ENCODE data around the gene FREM1. TPM values are rescaled to one million over a fixed set of nuclear protein-coding genes. Genes with fewer than 3 reads are reported as not detected.

The FREM1 gene
- polyA plus RNA-seq, 1 donor from 2014 or later: 2.3 TPM

DNA sequence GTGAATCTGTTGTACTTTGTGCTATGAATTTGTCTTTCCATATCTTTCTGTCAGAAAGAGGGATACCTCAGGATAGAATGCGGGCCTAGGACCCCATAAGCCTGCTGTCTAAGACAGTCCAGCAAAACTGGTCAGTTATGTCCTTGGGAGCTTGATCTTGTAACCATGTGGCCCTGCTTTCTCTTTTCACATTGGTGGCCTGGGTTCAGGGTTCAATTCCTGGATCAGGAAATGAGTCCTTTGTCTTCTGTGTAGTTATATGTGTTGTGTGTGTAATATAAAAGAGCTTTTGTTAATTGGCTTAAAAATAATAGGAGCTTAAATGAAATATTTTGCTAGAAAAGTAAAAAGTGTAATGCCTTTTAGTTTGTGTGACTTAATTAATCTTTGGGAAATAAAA, 16.9 kb downstream of the FREM1 start:
- Histone ChIP-seq H3K79me2 (replicated peaks; ENCODE audit: insufficient read depth, low read length) (no peaks in the 10 kb centered on the region), H3K27me3 (ENCODE audit: insufficient read depth, low read depth, low read length) (no peaks in the 10 kb centered on the region)
- TF ChIP-seq MXI1 (conservative IDR thresholded peaks at IDR 0.05; ENCODE audit: poor library complexity, severe bottlenecking) (no peak), SMC3 (conservative IDR thresholded peaks at IDR 0.05; ENCODE audit: poor library complexity) (no peak), RAD21 (conservative IDR thresholded peaks at IDR 0.05) (no peak), POLR2AphosphoS5 (IDR thresholded peaks at IDR 0.05) (no peak), EP300 (conservative IDR thresholded peaks at IDR 0.05; ENCODE audit: poor library complexity, severe bottlenecking) (no peak), TAF1 (IDR thresholded peaks at IDR 0.05; ENCODE audit: low read depth) (no peak), EZH2 (IDR thresholded peaks at IDR 0.05; ENCODE audit: borderline replicate concordance, insufficient read depth, low read length, poor library complexity, severe bottlenecking) (no peak)
- TF ChIP-seq, protein P1, sequence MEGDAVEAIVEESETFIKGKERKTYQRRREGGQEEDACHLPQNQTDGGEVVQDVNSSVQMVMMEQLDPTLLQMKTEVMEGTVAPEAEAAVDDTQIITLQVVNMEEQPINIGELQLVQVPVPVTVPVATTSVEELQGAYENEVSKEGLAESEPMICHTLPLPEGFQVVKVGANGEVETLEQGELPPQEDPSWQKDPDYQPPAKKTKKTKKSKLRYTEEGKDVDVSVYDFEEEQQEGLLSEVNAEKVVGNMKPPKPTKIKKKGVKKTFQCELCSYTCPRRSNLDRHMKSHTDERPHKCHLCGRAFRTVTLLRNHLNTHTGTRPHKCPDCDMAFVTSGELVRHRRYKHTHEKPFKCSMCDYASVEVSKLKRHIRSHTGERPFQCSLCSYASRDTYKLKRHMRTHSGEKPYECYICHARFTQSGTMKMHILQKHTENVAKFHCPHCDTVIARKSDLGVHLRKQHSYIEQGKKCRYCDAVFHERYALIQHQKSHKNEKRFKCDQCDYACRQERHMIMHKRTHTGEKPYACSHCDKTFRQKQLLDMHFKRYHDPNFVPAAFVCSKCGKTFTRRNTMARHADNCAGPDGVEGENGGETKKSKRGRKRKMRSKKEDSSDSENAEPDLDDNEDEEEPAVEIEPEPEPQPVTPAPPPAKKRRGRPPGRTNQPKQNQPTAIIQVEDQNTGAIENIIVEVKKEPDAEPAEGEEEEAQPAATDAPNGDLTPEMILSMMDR (IDR thresholded peaks at IDR 0.05; ENCODE audit: poor library complexity, severe bottlenecking): no peak
- TF ChIP-seq, protein P2, sequence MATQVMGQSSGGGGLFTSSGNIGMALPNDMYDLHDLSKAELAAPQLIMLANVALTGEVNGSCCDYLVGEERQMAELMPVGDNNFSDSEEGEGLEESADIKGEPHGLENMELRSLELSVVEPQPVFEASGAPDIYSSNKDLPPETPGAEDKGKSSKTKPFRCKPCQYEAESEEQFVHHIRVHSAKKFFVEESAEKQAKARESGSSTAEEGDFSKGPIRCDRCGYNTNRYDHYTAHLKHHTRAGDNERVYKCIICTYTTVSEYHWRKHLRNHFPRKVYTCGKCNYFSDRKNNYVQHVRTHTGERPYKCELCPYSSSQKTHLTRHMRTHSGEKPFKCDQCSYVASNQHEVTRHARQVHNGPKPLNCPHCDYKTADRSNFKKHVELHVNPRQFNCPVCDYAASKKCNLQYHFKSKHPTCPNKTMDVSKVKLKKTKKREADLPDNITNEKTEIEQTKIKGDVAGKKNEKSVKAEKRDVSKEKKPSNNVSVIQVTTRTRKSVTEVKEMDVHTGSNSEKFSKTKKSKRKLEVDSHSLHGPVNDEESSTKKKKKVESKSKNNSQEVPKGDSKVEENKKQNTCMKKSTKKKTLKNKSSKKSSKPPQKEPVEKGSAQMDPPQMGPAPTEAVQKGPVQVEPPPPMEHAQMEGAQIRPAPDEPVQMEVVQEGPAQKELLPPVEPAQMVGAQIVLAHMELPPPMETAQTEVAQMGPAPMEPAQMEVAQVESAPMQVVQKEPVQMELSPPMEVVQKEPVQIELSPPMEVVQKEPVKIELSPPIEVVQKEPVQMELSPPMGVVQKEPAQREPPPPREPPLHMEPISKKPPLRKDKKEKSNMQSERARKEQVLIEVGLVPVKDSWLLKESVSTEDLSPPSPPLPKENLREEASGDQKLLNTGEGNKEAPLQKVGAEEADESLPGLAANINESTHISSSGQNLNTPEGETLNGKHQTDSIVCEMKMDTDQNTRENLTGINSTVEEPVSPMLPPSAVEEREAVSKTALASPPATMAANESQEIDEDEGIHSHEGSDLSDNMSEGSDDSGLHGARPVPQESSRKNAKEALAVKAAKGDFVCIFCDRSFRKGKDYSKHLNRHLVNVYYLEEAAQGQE (IDR thresholded peaks at IDR 0.05; ENCODE audit: borderline replicate concordance): no peak

DNA sequence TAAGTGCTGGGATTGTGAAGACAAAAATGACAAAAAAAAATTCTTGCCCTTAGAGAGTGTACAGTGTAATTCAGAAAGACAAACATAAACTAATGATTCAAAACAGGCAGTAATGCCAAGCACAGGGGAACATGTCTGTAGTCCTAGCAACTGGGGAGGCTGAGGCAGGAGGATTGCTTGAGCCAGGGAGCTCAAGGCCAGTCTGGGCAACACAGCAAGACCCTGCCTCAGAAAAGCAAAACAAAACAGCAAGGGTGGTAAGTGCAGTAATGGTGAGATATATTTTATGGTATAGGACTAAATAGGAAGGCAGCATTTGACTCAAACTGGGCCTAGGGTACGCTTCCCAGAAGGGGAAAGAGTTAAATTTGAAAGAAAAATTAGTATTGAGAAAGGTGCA, 18.9 kb downstream of the FREM1 start:
- Histone ChIP-seq H4K20me1 (ENCODE audit: insufficient read depth) (no peaks in the 10 kb centered on the region), H3K9me2 (ENCODE audit: insufficient read depth, low read length) (no peaks in the 10 kb centered on the region), H3K27ac (ENCODE audit: low read length) (no peak overlapping the region), H3K9ac (ENCODE audit: low read length) (no peak overlapping the region), H3K4me3 (ENCODE audit: low read length) (no peak overlapping the region), H3K36me3 (ENCODE audit: insufficient read depth, low read length) (no peaks in the 10 kb centered on the region), H3K9me3 (ENCODE audit: low read length) (no peaks in the 10 kb centered on the region), H2AFZ (ENCODE audit: low read depth, low read length) (no peak overlapping the region), H3F3A (ENCODE audit: insufficient read depth, low read length, poor library complexity, severe bottlenecking) (no peaks in the 10 kb centered on the region), H3K4me2 (ENCODE audit: low read length) (no peak overlapping the region), H3K27me3 (ENCODE audit: insufficient read depth, low read depth, low read length) (no peaks in the 10 kb centered on the region), H3K79me2 (replicated peaks; ENCODE audit: insufficient read depth, low read length) (no peaks in the 10 kb centered on the region)
- TF ChIP-seq, protein P1 (IDR thresholded peaks at IDR 0.05; ENCODE audit: poor library complexity, severe bottlenecking): no peak

More for the DNA sequence above, 16.9 kb downstream of the FREM1 start:
- no peaks in the 10 kb centered on the region for H3K9me2 ChIP-seq (ENCODE audit: insufficient read depth, low read length)
- no peaks in the 10 kb centered on the region for H4K20me1 ChIP-seq (ENCODE audit: insufficient read depth)
- H2AFZ ChIP-seq (ENCODE audit: low read depth, low read length): no peak overlapping the region
- no peak overlapping the region for H3K9ac ChIP-seq (ENCODE audit: low read length)
- no peaks in the 10 kb centered on the region for H3K9me3 ChIP-seq (ENCODE audit: low read length)
- H3F3A ChIP-seq (ENCODE audit: insufficient read depth, low read length, poor library complexity, severe bottlenecking): no peaks in the 10 kb centered on the region
- H3K4me3 ChIP-seq (ENCODE audit: low read length): no peak overlapping the region
- no peak overlapping the region for H3K4me2 ChIP-seq (ENCODE audit: low read length)
- no peaks in the 10 kb centered on the region for H3K36me3 ChIP-seq (ENCODE audit: insufficient read depth, low read length)
- no peak overlapping the region for H3K27ac ChIP-seq (ENCODE audit: low read length)

Measured in neural cell (in vitro differentiated cells).